ENCODE data around the gene VAC14.

DNA sequence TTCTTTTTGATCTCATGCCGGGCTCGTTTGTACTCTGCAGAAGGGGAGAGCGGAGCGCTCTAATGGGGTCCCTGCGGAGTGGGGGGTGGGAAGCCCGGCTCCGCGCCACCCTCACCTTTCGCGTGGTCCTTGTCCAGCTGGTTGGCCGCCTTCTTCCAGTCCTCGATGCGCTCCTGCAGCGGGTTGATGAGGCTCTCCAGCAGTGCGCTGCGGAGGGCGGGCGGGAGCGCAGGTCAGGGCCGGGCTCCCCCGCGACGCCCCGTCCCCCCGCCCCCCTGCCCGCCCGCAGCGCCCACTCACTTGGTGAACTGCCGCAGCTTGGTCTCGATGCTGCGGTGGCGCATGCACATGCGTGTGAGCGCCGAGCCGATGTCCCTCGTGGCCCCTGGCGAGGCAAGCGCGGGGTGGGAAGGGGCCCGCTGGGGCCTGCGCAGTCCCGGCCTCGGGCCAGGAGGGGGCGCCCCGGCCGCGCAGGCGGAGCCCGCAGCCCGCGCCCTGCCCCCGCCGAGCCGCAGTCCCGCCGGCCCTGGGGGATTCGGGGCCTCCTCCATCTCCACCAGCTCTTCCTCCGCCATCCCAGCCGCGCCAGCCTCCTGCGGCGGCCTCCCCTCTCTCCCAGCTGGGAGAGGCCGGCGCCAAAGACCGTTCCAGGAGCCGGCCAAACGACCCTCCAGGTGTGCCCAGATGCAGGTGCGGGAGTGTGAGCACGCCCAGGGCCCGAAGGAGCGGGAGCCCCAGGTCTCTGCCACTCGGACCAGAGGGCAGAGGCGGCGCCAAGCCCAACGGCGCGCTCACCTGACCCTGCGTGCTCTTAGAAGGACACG is 121.1 kb downstream of the VAC14 start:
- TF ChIP-seq, protein P1, sequence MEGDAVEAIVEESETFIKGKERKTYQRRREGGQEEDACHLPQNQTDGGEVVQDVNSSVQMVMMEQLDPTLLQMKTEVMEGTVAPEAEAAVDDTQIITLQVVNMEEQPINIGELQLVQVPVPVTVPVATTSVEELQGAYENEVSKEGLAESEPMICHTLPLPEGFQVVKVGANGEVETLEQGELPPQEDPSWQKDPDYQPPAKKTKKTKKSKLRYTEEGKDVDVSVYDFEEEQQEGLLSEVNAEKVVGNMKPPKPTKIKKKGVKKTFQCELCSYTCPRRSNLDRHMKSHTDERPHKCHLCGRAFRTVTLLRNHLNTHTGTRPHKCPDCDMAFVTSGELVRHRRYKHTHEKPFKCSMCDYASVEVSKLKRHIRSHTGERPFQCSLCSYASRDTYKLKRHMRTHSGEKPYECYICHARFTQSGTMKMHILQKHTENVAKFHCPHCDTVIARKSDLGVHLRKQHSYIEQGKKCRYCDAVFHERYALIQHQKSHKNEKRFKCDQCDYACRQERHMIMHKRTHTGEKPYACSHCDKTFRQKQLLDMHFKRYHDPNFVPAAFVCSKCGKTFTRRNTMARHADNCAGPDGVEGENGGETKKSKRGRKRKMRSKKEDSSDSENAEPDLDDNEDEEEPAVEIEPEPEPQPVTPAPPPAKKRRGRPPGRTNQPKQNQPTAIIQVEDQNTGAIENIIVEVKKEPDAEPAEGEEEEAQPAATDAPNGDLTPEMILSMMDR (IDR thresholded peaks at IDR 0.05): peak; percentile 80
- no peak for TF ChIP-seq CHD2 (IDR thresholded peaks at IDR 0.05; ENCODE audit: low read length, partially characterized antibody)
- no peak for TF ChIP-seq BHLHE40 (IDR thresholded peaks at IDR 0.05; ENCODE audit: low read depth, low read length)
- TF ChIP-seq CEBPB (IDR thresholded peaks at IDR 0.05): no peak
- TF ChIP-seq, protein P2, sequence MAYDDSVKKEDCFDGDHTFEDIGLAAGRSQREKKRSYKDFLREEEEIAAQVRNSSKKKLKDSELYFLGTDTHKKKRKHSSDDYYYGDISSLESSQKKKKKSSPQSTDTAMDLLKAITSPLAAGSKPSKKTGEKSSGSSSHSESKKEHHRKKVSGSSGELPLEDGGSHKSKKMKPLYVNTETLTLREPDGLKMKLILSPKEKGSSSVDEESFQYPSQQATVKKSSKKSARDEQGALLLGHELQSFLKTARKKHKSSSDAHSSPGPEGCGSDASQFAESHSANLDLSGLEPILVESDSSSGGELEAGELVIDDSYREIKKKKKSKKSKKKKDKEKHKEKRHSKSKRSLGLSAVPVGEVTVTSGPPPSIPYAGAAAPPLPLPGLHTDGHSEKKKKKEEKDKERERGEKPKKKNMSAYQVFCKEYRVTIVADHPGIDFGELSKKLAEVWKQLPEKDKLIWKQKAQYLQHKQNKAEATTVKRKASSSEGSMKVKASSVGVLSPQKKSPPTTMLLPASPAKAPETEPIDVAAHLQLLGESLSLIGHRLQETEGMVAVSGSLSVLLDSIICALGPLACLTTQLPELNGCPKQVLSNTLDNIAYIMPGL (CRISPR knock-in tag; IDR thresholded peaks at IDR 0.05; ENCODE audit: borderline replicate concordance): no peak
- TF ChIP-seq POLR2AphosphoS2 (conservative IDR thresholded peaks at IDR 0.05; ENCODE audit: low read length): no peak
- no peak for TF ChIP-seq POLR2A (IDR thresholded peaks at IDR 0.05; ENCODE audit: low read length)
- TF ChIP-seq EP300 (IDR thresholded peaks at IDR 0.05): no peak
- TF ChIP-seq, protein P3, sequence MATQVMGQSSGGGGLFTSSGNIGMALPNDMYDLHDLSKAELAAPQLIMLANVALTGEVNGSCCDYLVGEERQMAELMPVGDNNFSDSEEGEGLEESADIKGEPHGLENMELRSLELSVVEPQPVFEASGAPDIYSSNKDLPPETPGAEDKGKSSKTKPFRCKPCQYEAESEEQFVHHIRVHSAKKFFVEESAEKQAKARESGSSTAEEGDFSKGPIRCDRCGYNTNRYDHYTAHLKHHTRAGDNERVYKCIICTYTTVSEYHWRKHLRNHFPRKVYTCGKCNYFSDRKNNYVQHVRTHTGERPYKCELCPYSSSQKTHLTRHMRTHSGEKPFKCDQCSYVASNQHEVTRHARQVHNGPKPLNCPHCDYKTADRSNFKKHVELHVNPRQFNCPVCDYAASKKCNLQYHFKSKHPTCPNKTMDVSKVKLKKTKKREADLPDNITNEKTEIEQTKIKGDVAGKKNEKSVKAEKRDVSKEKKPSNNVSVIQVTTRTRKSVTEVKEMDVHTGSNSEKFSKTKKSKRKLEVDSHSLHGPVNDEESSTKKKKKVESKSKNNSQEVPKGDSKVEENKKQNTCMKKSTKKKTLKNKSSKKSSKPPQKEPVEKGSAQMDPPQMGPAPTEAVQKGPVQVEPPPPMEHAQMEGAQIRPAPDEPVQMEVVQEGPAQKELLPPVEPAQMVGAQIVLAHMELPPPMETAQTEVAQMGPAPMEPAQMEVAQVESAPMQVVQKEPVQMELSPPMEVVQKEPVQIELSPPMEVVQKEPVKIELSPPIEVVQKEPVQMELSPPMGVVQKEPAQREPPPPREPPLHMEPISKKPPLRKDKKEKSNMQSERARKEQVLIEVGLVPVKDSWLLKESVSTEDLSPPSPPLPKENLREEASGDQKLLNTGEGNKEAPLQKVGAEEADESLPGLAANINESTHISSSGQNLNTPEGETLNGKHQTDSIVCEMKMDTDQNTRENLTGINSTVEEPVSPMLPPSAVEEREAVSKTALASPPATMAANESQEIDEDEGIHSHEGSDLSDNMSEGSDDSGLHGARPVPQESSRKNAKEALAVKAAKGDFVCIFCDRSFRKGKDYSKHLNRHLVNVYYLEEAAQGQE (IDR thresholded peaks at IDR 0.05): no peak

Data from A549 (cell line).